Calu3 (cell line): ENCODE results near the gene AASDHPPT. TPM values are rescaled to one million over a fixed set of nuclear protein-coding genes. Genes with fewer than 3 reads are reported as not detected.
"Not testable (repeated sequence)": the region's sequence is repeated elsewhere in the genome, so short reads cannot be mapped to it uniquely, and the experiment has no call there.

Experiments
- BruUV-seq: library from RNA; stranded (reverse); fragments of 400-500 nt; replicated peaks from 2 replicates; lab custom pipeline; 2021; lab: Mats Ljungman, UMichigan
- CTCF ChIA-PET: fragments of 300-600 bp; sonication (Branson Sonifier 250); formaldehyde crosslinking; loops from one replicate; lab custom pipeline; 2022; ENCODE audit warnings: antibody characterized with exemption; lab: Charles Lee
- DNase-seq: peaks from one replicate; pipeline ENCODE4 v3.0.0; 2022
- H3K27ac Mint-ChIP-seq: one replicate; pipeline ENCODE4 v1.8.0; 2022; ENCODE audit warnings: mixed read lengths; ENCODE audit not compliant: unreplicated experiment
- H3K27me3 Mint-ChIP-seq: one replicate; pipeline ENCODE4 v1.8.0; 2022; ENCODE audit warnings: mixed read lengths; ENCODE audit not compliant: unreplicated experiment
- H3K36me3 Mint-ChIP-seq: one replicate; pipeline ENCODE4 v1.8.0; 2022; ENCODE audit warnings: mild to moderate bottlenecking, moderate library complexity, mixed read lengths; ENCODE audit not compliant: insufficient read depth, unreplicated experiment
- H3K4me1 Mint-ChIP-seq: one replicate; pipeline ENCODE4 v1.8.0; 2022; ENCODE audit warnings: mild to moderate bottlenecking, low read depth, mixed read lengths; ENCODE audit not compliant: unreplicated experiment
- H3K4me3 Mint-ChIP-seq: one replicate; pipeline ENCODE4 v1.8.0; 2022; ENCODE audit warnings: mild to moderate bottlenecking, low read depth, moderate library complexity, mixed read lengths; ENCODE audit not compliant: unreplicated experiment
- H3K9me3 Mint-ChIP-seq: one replicate; pipeline ENCODE4 v1.8.0; 2022; ENCODE audit warnings: low read depth, mixed read lengths; ENCODE audit not compliant: unreplicated experiment
- CTCF ChIP-seq: fragments of 200-600 bp; IDR thresholded peaks from one replicate; pipeline ENCODE4 v1.8.0; 2022; ENCODE audit warnings: antibody characterized with exemption; ENCODE audit not compliant: unreplicated experiment
- intact Hi-C: fragments of 100-400 bp; cut with micrococcal nuclease; formaldehyde crosslinking; loops from one replicate; pipeline ENCODE4 v1.10.0; 2022; ENCODE audit not compliant: unreplicated experiment
- total RNA-seq: library from RNA; stranded (reverse); gene quantifications from 2 replicates; pipeline ENCODE4 v1.2.3, GENCODE V29; 2022

AASDHPPT gene
- total RNA-seq, 1 experiment from 2014 or later, result 24.9 TPM

DNA sequence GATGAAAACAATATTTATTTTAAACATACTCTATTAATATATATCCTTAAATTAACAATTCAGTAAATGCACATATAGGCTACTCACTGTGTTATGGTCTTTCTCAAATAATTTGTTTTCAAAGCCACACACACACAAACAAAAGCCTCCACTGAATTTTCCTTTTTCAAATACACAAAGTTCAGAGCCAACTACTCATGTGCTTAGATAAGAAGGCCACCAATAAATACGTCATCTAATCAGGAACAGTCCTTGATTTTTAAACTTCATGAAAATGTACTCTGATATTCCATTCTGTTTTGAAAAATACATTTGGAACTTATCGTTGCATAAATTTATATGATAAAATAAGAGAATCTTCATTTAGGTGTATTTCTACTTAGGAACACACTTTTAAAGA is 26.4 kb upstream of the AASDHPPT start:
- intact Hi-C loops, result no loop called here
- H3K27ac Mint-ChIP-seq, result no peak overlapping the region
- H3K4me1 Mint-ChIP-seq, result no peaks in the 10 kb centered on the region
- no peak for DNase-seq
- no TSS peak for BruUV-seq
- H3K27me3 Mint-ChIP-seq, result no peaks in the 10 kb centered on the region
- CTCF ChIA-PET, result no interaction called here
- H3K4me3 Mint-ChIP-seq, result no peak overlapping the region
- H3K9me3 Mint-ChIP-seq, result no peaks in the 10 kb centered on the region
- no peak for TF ChIP-seq CTCF
- no peaks in the 10 kb centered on the region for H3K36me3 Mint-ChIP-seq

GRCh38 chr11:106058377-106058776 is 19.1 kb upstream of the AASDHPPT start:
- H3K4me3 Mint-ChIP-seq, H3K9me3 Mint-ChIP-seq, H3K27me3 Mint-ChIP-seq, H3K36me3 Mint-ChIP-seq, H3K27ac Mint-ChIP-seq, H3K4me1 Mint-ChIP-seq, DNase-seq, intact Hi-C loops, BruUV-seq, CTCF ChIA-PET: not testable (repeated sequence)

DNA sequence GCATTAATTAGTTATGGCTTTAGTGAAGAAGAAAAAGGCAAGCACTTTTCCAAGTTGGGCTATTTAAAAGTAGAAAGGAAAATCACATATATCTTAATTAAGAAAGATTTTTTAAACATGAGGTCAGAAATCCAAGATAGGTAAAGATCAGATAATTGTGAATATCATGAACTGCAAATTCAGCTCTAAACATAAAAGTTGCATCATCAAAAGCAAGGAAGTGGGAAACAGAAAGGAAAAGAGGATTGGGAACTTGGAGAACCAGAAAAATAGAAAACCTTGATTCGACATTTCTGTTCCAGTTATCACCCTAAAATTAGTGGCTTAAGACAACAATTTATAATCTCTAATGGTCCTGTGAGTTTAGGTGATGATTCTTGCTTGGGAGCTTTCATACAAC is 17.8 kb upstream of the AASDHPPT start:
- no peak for TF ChIP-seq CTCF
- CTCF ChIA-PET, result no interaction called here
- Mint-ChIP-seq H3K36me3 (no peaks in the 10 kb centered on the region), H3K27me3 (no peaks in the 10 kb centered on the region), H3K4me1 (no peaks in the 10 kb centered on the region), H3K4me3 (no peak overlapping the region), H3K9me3 (no peaks in the 10 kb centered on the region), H3K27ac (no peak overlapping the region)
- intact Hi-C loops, result no loop called here
- no TSS peak for BruUV-seq
- DNase-seq, result no peak

- no TSS peak for BruUV-seq
- CTCF ChIA-PET, result no interaction called here
These were observed 16.1 kb upstream of the AASDHPPT start for GRCh38 chr11:106061249-106061784.

More at GRCh38 chr11:106061249-106061784, 16.1 kb upstream of the AASDHPPT start:
- Mint-ChIP-seq H3K27me3 (no peaks in the 10 kb centered on the region), H3K36me3 (no peaks in the 10 kb centered on the region), H3K4me3 (no peak overlapping the region), H3K9me3 (no peaks in the 10 kb centered on the region), H3K27ac (no peak overlapping the region), H3K4me1 (no peaks in the 10 kb centered on the region)
- intact Hi-C loops, result no loop called here
- no peak for TF ChIP-seq CTCF
- no peak for DNase-seq
